Measurements from ENCODE around the gene CFAP221.

CFAP221 gene

DNA sequence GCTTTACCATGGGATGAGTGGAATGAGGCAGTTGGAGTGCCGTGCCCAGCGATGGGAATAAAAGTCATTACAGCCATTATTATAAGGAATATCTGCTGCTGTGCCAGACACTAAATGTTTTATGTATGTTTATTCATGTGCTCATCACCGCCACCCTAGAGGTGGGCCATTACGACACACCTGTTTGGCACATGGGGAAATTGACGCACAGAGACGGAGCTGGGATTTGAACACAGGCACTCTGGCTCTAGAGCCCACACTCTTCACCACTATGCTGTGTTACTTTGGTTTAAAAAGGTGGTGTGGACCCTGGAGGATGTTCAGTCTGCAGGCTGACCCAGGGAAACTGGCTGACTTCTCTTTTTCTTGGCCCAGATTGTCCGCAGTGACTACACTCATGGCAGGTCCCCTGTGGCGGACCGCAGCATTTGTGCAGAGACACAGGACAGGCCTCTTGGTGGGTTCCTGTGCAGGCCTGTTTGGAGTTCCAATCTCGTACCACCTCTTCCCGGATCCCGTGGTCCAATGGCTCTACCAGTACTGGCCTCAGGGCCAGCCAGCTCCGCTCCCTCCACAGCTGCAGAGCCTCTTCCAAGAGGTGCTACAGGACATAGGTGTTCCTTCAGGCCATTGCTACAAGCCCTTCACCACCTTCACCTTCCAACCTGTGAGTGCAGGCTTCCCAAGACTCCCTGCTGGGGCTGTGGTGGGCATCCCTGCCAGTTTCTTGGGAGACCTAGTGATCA is 136.4 kb downstream of the CFAP221 start:
- DNase-seq (ENCODE audit: low read depth, low spot score), result no peak

GRCh38 chr2:119681203-119681867 is 137.1 kb downstream of the CFAP221 start:
- DNase-seq (ENCODE audit: low read depth, low spot score), result no peak

GRCh38 chr2:119681868-119682220 is 137.6 kb downstream of the CFAP221 start:
- no peak for DNase-seq (ENCODE audit: low read depth, low spot score)

- DNase-seq (ENCODE audit: low read depth, low spot score), result no peak
Observed at GRCh38 chr2:119682578-119682977, 138.3 kb downstream of the CFAP221 start.

DNA sequence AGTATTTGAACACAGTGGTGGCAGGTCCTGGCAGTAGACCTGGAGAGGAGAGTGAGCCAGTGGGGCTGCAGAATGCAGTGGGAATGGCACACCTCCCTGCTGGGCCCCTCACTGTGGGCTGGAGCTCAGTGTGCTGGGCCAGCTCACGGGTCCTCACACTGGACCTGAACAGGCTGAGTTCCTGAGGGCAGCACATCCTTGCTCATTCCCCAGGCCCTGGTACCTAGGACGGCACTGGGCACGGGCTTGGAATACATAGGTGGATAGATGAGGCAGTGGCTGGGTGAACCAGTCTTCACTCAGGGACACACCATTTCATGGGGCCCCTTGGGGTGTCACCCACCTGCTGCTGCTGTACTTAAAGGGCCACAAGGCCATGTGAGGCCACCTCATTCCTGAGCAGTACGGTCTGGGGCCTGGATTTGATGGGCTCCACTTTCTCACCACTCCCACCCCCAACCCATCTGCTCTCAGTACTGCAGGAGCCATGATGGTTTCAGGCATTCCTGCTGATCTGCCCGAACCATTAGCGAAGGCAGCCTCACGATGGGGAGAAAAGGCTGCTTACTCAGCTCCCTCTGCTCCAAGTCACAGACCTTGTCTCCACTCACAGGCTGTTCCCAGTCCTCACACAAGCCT is 138.9 kb downstream of the CFAP221 start:
- DNase-seq (ENCODE audit: low read depth, low spot score), result no peak

- DNase-seq (ENCODE audit: low read depth, low spot score), result no peak
Observed at GRCh38 chr2:119683713-119684443, 139.6 kb downstream of the CFAP221 start.

DNA sequence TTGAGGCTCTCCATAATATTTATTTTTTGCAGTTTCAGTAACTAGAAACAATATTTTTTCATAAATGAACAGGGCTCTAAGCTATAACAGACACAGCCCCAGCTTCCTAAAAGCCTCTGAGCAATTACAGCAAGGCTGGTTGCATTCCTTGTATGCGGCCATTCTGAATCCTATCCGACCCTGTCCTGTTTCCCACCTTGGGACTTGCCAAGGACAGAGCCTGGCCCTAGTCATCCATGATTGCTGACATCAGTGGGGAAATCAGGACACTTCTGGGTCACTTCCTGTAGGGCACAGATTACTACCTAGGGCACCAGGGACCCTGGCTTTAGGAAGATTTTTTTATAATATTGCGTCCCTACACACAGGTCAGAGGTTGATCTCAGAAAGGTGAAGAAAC is 140.3 kb downstream of the CFAP221 start:
- no peak for DNase-seq (ENCODE audit: low read depth, low spot score)

DNA sequence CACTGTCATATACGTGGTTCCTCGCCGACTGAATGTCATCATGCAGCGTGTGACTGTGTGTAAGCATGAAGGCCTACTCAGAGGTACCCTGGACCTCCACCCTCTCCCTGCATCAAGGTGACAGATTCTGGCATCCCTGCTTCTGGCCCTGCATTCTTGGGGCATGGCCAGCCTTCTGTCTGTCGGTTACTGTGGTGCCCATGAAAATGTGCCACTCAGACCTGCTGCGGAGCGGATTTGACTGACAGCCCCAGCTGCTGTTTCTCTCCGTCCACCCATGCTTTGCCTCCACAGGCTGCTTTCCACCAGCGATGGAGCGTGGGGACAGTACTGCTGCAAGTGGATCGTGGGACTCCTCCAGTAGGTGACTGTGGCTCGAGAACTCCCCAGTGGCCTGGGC is 144.4 kb downstream of the CFAP221 start:
- DNase-seq (ENCODE audit: low read depth, low spot score), result no peak

- no peak for DNase-seq (ENCODE audit: low read depth, low spot score)
Observed at GRCh38 chr2:119689218-119689617, 145.0 kb downstream of the CFAP221 start.

DNA sequence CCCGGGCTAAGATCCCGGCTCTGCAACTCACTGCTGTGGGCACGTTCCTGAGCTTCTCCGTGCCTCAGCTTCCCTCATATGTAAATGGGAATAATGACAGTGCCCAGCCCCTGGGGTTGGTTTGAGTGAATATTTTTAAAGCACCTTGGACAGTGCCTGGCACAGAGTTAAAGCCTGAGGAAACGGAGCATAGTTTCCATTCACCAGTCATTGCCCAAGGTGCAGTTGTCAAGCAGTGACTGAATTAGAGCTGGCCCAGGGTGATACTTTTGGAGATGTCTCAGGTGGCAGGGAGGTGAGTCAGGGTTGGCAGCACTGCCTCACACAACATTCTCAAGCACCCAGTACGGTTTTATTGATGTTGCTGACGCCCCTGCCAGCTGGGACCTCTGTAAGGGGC is 146.9 kb downstream of the CFAP221 start:
- no peak for DNase-seq (ENCODE audit: low read depth, low spot score)

- no peak for DNase-seq (ENCODE audit: low read depth, low spot score)
Observed at GRCh38 chr2:119691651-119692245, 147.5 kb downstream of the CFAP221 start.

GRCh38 chr2:119692310-119692709 is 148.1 kb downstream of the CFAP221 start:
- no peak for DNase-seq (ENCODE audit: low read depth, low spot score)

GRCh38 chr2:119692954-119693353 is 148.7 kb downstream of the CFAP221 start:
- DNase-seq (ENCODE audit: low read depth, low spot score), result no peak

DNA sequence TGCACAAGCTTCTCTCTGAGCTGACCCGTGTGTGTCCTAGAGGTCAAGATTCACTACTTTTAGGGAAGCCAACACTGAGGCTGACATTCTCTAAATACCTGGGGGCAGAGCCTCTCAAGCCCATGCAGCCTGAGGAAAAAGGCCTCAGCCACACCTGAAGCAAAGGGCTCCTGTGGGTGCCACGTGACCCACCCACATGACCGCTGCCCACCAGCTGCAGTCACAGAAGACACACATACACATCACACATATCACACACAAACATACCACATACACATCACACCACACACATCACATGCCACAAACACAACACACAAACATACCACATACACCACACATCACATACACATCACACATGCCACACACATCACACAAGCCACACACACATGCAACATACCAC is 149.3 kb downstream of the CFAP221 start:
- DNase-seq (ENCODE audit: low read depth, low spot score), result no peak

GRCh38 chr2:119693967-119694366 is 149.7 kb downstream of the CFAP221 start:
- no peak for DNase-seq (ENCODE audit: low read depth, low spot score)

DNA sequence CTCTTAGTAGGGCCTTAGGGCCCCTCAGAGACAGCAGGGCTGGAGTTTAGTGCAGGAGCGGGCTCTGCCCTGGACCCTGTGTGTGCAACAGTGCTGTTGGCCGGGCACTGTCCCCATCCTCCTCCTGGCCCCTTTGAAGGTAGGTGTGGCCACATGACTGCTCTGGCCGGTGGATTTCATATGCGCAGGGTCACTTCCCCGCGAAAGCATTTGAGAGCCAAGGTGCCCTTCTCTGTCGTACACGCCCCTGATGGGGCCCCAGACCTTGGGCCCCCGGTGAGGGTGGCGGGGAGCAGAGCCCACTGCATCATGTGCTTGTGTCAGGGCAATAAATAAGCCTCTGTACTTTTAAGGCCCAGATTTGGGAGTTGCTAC is 150.2 kb downstream of the CFAP221 start:
- no peak for DNase-seq (ENCODE audit: low read depth, low spot score)

DNA sequence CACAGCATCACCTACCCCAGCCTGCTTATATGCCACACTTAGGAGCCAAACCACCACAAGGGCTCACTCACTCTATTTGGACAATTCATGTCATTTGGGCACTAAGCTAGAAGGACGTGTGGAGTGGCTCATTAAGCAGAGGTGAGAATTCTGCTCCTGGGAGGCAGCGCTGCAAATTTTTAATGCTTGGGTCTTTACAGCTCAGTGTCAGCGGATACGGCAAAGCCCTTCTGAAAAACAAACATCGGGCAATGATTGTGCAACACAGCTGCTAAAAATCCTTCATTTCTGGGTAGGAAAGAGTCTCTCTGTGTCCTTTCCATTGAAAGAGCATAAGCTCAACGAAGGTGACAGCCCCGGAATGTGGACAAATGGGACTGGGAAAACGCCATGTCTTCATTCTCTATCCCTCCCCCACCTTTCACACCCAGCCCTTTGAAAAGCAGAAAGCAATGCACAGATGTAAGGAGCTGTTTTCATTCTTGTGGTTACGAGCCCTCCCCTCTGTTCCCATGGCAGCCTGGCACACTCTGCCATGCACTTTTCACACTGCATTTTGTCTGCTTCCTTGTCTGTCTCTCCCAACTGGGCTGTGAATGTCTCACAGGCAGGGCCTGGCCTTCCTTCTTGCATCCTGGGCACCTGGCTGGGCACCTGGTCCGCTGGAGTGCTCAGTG is 150.7 kb downstream of the CFAP221 start:
- DNase-seq (ENCODE audit: low read depth, low spot score), result no peak

DNA sequence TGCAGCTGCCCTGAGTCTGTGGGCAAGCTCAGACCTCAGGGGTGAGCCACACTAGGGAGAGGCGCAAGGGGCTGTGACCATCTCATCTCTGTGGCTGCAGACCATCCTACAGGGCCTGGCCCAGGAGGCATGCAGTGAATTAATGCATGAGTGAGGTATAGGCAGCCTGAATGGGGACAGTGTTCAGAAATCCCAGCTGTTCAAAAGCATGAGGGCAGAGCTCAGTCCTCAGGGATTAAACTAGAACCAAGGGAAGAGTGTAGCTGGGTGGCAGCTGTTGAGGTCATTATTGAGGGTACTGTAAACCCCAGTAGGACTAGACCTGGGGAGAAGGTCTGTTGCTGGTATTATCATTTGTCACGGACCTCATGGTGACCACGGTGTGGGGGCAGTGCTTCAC is 151.8 kb downstream of the CFAP221 start:
- no peak for DNase-seq (ENCODE audit: low read depth, low spot score)

DNA sequence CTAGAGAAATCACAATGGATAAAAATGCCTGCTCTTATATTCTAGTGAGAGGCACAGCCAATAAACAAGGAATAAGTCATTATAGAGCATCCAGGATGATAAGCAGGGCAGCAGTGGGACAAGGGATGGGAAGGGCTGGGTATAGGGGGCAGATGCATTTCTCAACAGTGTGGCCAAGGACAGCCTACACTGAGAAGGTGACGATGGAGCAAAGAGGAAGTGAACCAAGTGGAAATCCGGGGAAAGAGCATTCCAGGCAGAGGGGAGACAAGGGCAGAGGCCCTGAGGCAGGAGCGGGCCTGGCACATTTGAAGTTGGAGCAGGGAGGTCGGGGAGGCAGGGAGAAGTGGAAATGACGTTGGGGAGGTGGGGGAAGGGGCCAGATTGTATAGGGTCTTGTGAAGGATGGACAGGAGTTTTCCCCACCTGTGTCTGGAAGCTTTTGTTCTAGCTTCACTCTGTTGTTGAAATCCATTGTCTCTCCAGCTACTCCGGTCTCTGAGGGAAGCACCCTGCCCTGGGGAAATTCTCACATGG is 152.3 kb downstream of the CFAP221 start:
- no peak for DNase-seq (ENCODE audit: low read depth, low spot score)

- DNase-seq (ENCODE audit: low read depth, low spot score), result no peak
Observed at GRCh38 chr2:119697290-119698020, 153.2 kb downstream of the CFAP221 start.
